Measurements from ENCODE around the gene SYS1. TPM values are rescaled to one million over a fixed set of nuclear protein-coding genes. Genes with fewer than 3 reads are reported as not detected.

SYS1 gene
- total RNA-seq, 1 donor from 2014 or later = 20.0 TPM

DNA sequence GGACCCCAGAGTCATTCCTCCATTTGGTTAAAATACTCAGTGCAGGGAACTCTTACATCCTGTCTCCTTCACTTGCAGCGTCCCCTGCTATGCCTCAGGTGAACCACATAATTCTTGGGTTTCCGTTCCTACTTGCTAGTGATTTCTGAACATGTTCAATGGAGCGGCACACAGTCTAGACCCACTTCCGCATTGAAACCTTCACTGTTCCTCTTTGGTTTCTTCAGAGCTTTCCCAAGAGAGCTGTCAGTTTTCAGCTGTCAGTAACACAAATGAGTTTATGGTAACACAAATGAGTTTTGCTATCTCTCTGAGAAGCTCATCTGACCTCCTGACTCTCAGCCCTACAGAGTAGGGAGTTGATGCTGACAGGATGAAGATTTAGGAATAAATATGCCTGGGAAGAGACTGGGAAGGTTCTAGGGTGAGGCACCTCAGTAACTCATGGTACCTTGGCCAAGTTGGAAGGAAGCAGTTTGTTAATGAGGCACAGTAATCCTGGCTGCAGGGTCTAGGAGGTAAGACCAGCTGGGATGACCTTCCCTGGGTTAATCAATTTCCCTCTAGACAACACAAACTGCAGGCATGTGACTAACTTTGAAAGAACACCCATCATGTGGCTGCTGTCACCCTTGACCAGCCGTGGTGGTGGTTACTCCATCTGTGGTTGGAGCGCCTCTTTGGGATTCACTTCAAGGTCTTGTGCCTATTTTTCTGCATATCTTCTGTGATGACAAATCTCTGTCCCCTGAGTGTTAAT, 5.4 kb downstream of the SYS1 start:
- Mint-ChIP-seq H3K27ac (ENCODE audit: unreplicated experiment) (no peak overlapping the region), H3K9me3 (ENCODE audit: unreplicated experiment) (no peaks in the 10 kb centered on the region), H3K4me3 (ENCODE audit: unreplicated experiment) (no peak overlapping the region), H3K27me3 (ENCODE audit: unreplicated experiment) (peaks cover 2% of the 10 kb centered on the region), H3K4me1 (ENCODE audit: unreplicated experiment) (peaks cover 17% of the 10 kb centered on the region), H3K36me3 (ENCODE audit: low read depth, unreplicated experiment) (peaks cover 15% of the 10 kb centered on the region)
- no peak for DNase-seq (ENCODE audit: low spot score)
- TF ChIP-seq, protein P1, sequence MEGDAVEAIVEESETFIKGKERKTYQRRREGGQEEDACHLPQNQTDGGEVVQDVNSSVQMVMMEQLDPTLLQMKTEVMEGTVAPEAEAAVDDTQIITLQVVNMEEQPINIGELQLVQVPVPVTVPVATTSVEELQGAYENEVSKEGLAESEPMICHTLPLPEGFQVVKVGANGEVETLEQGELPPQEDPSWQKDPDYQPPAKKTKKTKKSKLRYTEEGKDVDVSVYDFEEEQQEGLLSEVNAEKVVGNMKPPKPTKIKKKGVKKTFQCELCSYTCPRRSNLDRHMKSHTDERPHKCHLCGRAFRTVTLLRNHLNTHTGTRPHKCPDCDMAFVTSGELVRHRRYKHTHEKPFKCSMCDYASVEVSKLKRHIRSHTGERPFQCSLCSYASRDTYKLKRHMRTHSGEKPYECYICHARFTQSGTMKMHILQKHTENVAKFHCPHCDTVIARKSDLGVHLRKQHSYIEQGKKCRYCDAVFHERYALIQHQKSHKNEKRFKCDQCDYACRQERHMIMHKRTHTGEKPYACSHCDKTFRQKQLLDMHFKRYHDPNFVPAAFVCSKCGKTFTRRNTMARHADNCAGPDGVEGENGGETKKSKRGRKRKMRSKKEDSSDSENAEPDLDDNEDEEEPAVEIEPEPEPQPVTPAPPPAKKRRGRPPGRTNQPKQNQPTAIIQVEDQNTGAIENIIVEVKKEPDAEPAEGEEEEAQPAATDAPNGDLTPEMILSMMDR (IDR thresholded peaks at IDR 0.05; ENCODE audit: unreplicated experiment) = no peak

DNA sequence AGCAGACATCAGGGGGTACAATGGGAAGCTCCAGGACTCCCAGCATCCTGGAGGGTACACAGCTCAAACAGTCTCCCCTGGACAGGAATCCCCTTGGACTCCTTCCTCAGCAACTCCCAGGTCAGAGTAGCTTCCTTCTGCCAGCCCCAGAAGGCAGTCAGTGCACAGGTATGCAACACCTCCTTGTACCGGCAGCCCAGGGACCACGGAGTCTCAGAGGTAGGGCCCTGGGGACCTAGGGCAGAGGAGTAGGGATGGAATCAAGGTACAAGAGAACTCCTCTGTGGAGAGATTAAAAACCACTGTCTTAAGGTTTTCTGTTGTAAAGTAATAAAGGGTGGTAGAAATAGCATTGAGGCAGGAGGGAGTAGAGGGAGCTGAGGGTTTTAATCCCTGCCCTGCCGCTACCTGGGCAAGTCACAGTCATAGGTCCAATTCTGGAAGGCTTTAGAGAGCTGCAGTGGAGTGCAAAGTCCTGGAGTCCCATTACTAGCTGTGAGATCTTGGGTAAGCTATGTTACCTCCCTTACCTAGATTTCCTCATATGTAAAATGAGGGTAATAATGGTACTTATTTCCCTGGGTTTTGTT, 7.7 kb downstream of the SYS1 start:
- Mint-ChIP-seq H3K36me3 (ENCODE audit: low read depth, unreplicated experiment) (peaks cover 15% of the 10 kb centered on the region), H3K9me3 (ENCODE audit: unreplicated experiment) (no peaks in the 10 kb centered on the region), H3K4me1 (ENCODE audit: unreplicated experiment) (peaks cover 11% of the 10 kb centered on the region), H3K27ac (ENCODE audit: unreplicated experiment) (no peak overlapping the region), H3K4me3 (ENCODE audit: unreplicated experiment) (no peak overlapping the region), H3K27me3 (ENCODE audit: unreplicated experiment) (peaks cover 3% of the 10 kb centered on the region)
- TF ChIP-seq, protein P1 (IDR thresholded peaks at IDR 0.05; ENCODE audit: unreplicated experiment) = no peak
- no peak for DNase-seq (ENCODE audit: low spot score)

DNA sequence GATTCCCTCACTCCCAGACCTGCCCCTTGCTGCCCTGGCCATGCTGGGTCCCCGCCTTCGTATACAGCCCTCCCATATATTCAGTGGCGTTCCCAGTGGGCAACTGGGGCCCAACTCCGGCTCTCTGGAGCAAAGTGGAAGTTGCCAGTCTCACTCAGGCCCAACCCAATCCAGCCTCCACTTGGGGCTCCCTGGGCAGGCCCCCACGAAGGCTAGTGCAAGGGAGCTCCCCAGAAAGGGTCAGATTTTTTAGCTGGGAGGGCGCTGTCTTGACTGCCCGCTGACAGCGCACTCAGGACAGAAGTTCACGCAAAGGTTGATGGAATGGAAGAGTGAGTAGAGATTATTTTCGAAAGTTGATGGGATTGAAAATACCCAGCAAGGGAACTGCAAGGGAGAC, 9.3 kb downstream of the SYS1 start:
- TF ChIP-seq, protein P1 (IDR thresholded peaks at IDR 0.05; ENCODE audit: unreplicated experiment) = no peak
- peak overlapping the region; percentile 10 for H3K4me3 Mint-ChIP-seq (ENCODE audit: unreplicated experiment)
- DNase-seq (ENCODE audit: low spot score) = no peak

DNA sequence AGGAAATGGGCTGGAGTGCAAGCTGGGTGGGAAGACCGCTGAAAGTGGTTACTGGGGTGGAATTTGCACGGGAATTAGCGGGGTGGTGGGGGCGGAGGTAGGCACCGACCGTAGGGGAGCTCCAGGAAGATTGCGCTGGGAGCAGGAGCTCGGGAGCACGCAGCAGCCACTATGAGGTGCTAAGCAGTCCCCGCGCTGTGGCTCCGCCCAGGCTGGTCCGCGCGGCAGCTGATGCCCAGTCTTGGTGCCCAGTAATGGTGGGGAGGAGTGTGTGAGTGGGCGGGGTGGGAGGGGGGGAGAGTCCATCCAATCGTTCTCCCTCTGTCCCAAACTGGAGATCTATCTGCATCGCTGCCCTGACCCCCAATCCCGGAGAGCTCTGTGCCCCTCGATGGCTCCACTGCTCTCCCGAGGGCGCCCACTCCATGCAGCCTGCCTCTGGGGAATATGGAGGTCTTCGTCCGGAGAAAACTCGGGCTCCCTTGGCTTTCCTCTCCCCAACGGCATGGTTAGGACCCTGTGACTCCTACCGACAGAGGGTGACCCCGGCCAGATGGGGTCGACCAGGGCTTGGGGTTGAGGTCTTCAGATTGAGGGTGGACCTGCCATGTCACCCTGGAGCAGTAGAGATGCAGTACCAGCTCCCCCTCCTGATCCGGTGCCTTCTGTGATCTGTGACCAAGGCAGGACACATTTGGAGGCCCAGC, 9.8 kb downstream of the SYS1 start:
- Mint-ChIP-seq H3K9me3 (ENCODE audit: unreplicated experiment) (no peaks in the 10 kb centered on the region), H3K27ac (ENCODE audit: unreplicated experiment) (no peak overlapping the region), H3K4me3 (ENCODE audit: unreplicated experiment) (peak overlapping the region; percentile 10), H3K27me3 (ENCODE audit: unreplicated experiment) (peaks cover 3% of the 10 kb centered on the region), H3K36me3 (ENCODE audit: low read depth, unreplicated experiment) (peaks cover 6% of the 10 kb centered on the region), H3K4me1 (ENCODE audit: unreplicated experiment) (peaks cover 9% of the 10 kb centered on the region)
- no peak for DNase-seq (ENCODE audit: low spot score)
- TF ChIP-seq, protein P1 (IDR thresholded peaks at IDR 0.05; ENCODE audit: unreplicated experiment) = no peak

More for the DNA sequence above, 9.3 kb downstream of the SYS1 start:
- no peak overlapping the region for H3K27ac Mint-ChIP-seq (ENCODE audit: unreplicated experiment)
- peaks cover 7% of the 10 kb centered on the region for H3K36me3 Mint-ChIP-seq (ENCODE audit: low read depth, unreplicated experiment)
- H3K27me3 Mint-ChIP-seq (ENCODE audit: unreplicated experiment) = peaks cover 3% of the 10 kb centered on the region
- H3K4me1 Mint-ChIP-seq (ENCODE audit: unreplicated experiment) = peaks cover 11% of the 10 kb centered on the region
- H3K9me3 Mint-ChIP-seq (ENCODE audit: unreplicated experiment) = no peaks in the 10 kb centered on the region
